ENCODE data around the gene MUC2. TPM values are rescaled to one million over a fixed set of nuclear protein-coding genes. Genes with fewer than 3 reads are reported as not detected.

The MUC2 gene
- total and polyA plus RNA-seq, 2 of the 13 experiments (the other 11 are each of a cell fraction or from before 2014, with no cell fraction given), result not detected

- TF ChIP-seq ZBTB2 (CRISPR knock-in tag; IDR thresholded peaks at IDR 0.05; ENCODE audit: low read depth) (no peak), AKNA (CRISPR knock-in tag; IDR thresholded peaks at IDR 0.05; ENCODE audit: borderline replicate concordance) (no peak), ZNF784 (CRISPR knock-in tag; IDR thresholded peaks at IDR 0.05; ENCODE audit: borderline replicate concordance) (no peak), KDM1A (CRISPR knock-in tag; IDR thresholded peaks at IDR 0.05) (no peak), ZNF570 (CRISPR knock-in tag; IDR thresholded peaks at IDR 0.05; ENCODE audit: borderline replicate concordance) (no peak)
Observed at GRCh38 chr11:1072821-1073231, 1.8 kb upstream of the MUC2 start (continued).

All from HepG2 (cell line).